Measurements from ENCODE around the gene CTCFL. TPM values are rescaled to one million over a fixed set of nuclear protein-coding genes. Genes with fewer than 3 reads are reported as not detected.

CTCFL gene
- total RNA-seq, 2 donors from 2014 or later: 10.8 TPM; not detected in 1

GRCh38 chr20:57536771-57537724 lies 12.1 kb upstream of the CTCFL start:
- intact Hi-C loops (cut with DNase I): no loop called here
- TF ChIP-seq POLR2AphosphoS5 (IDR thresholded peaks at IDR 0.05) (no peak), POLR2A (IDR thresholded peaks at IDR 0.05) (no peak), CTCF (IDR thresholded peaks at IDR 0.05) (no peak)
- Histone ChIP-seq H3K36me3 (no peaks in the 10 kb centered on the region), H3K9me3 (no peaks in the 10 kb centered on the region), H3K27ac (no peak overlapping the region), H3K27me3 (replicated peaks; ENCODE audit: insufficient read depth) (no peaks in the 10 kb centered on the region), H3K4me1 (replicated peaks) (no peaks in the 10 kb centered on the region), H3K4me3 (no peak overlapping the region)
- no peak for DNase-seq (ENCODE audit: low spot score)
- WGBS: 90% methylated on average over 4 of the region's 4 CpGs

- intact Hi-C loops (cut with DNase I): no loop called here
- no peaks in the 10 kb centered on the region for H3K36me3 ChIP-seq
- TF ChIP-seq POLR2AphosphoS5 (IDR thresholded peaks at IDR 0.05) (no peak), POLR2A (IDR thresholded peaks at IDR 0.05) (no peak), CTCF (IDR thresholded peaks at IDR 0.05) (no peak)
- DNase-seq (ENCODE audit: low spot score): no peak
- H3K27ac ChIP-seq: no peak overlapping the region
- H3K27me3 ChIP-seq (replicated peaks; ENCODE audit: insufficient read depth): no peaks in the 10 kb centered on the region
- H3K4me3 ChIP-seq: no peak overlapping the region
- 69% methylated on average over 3 of the region's 3 CpGs for WGBS
- H3K9me3 ChIP-seq: no peaks in the 10 kb centered on the region
- no peaks in the 10 kb centered on the region for H3K4me1 ChIP-seq (replicated peaks)
Observed at GRCh38 chr20:57536120-57536708, 11.3 kb upstream of the CTCFL start.

- no peaks in the 10 kb centered on the region for H3K4me1 ChIP-seq (replicated peaks)
- H3K36me3 ChIP-seq: no peaks in the 10 kb centered on the region
- intact Hi-C loops (cut with DNase I): no loop called here
- no peaks in the 10 kb centered on the region for H3K9me3 ChIP-seq
- no peaks in the 10 kb centered on the region for H3K27me3 ChIP-seq (replicated peaks; ENCODE audit: insufficient read depth)
- no peak for DNase-seq (ENCODE audit: low spot score)
- TF ChIP-seq POLR2AphosphoS5 (IDR thresholded peaks at IDR 0.05) (no peak), CTCF (IDR thresholded peaks at IDR 0.05) (no peak), POLR2A (IDR thresholded peaks at IDR 0.05) (no peak)
- H3K27ac ChIP-seq: no peak overlapping the region
- no peak overlapping the region for H3K4me3 ChIP-seq
- WGBS: 85% methylated on average over 5 of the region's 5 CpGs
Observed at GRCh38 chr20:57535297-57535696, 10.4 kb upstream of the CTCFL start.

GRCh38 chr20:57532104-57532503 lies 7.2 kb upstream of the CTCFL start:
- no peak for DNase-seq (ENCODE audit: low spot score)
- no peak for TF ChIP-seq CTCF (IDR thresholded peaks at IDR 0.05)
- TF ChIP-seq POLR2AphosphoS5 (IDR thresholded peaks at IDR 0.05): no peak
- TF ChIP-seq POLR2A (IDR thresholded peaks at IDR 0.05): no peak
- intact Hi-C loops (cut with DNase I): no loop called here

More at GRCh38 chr20:57532104-57532503, 7.2 kb upstream of the CTCFL start:
- WGBS: 54% methylated on average over 2 of the region's 2 CpGs
- no peaks in the 10 kb centered on the region for H3K27me3 ChIP-seq (replicated peaks; ENCODE audit: insufficient read depth)
- no peaks in the 10 kb centered on the region for H3K4me1 ChIP-seq (replicated peaks)
- no peaks in the 10 kb centered on the region for H3K36me3 ChIP-seq
- no peak overlapping the region for H3K4me3 ChIP-seq
- H3K27ac ChIP-seq: no peak overlapping the region
- H3K9me3 ChIP-seq: no peaks in the 10 kb centered on the region
